ENCODE data around the gene KPTN. TPM values are rescaled to one million over a fixed set of nuclear protein-coding genes. Genes with fewer than 3 reads are reported as not detected.

Gene KPTN
- total and polyA plus RNA-seq, 2 of the 13 experiments (the other 11 are each of a cell fraction or from before 2014, with no cell fraction given): 9.1 to 13.3 TPM

- 98% methylated on average over 5 of the region's 5 CpGs for WGBS (ENCODE audit: low lambda C conversion rate)
- DNase-seq (ENCODE audit: low spot score) (no peak), FAIRE-seq (no peak), ATAC-seq (no peak)
- ChIA-PET POLR2A (no interaction called here), CTCF (ENCODE audit: low intra/inter-chr PET ratio, low total read pairs) (no interaction called here)
- Histone ChIP-seq H4K20me1 (ENCODE audit: insufficient read depth, low read length) (no peaks in the 10 kb centered on the region), H3K9me3 (ENCODE audit: low read length) (no peaks in the 10 kb centered on the region), H2AFZ (ENCODE audit: low read length) (no peak overlapping the region), H3K4me3 (replicated peaks in 1 of 3; ENCODE audit: insufficient read depth in 1 of 3, low read depth in 2 of 3, low read length in 3 of 3) (no peak overlapping the region), H3K4me1 (ENCODE audit: insufficient read depth, low read length) (no peaks in the 10 kb centered on the region), H3K79me2 (ENCODE audit: insufficient read depth, low read length) (no peaks in the 10 kb centered on the region), H3K36me3 (replicated peaks in 1 of 2; ENCODE audit: control insufficient read depth in 1 of 2, insufficient read depth in 2 of 2, low read length in 2 of 2) (peaks cover 16 to 22% of the 10 kb centered on the region in 2 experiments; a peak in 4 of 5 replicates), H3K4me2 (ENCODE audit: low read depth, low read length) (no peak overlapping the region), H3K27me3 (ENCODE audit: control insufficient read depth in 1 of 2, insufficient read depth in 2 of 2, low read length in 2 of 2) (no peaks in the 10 kb centered on the region), H3K9ac (ENCODE audit: insufficient read depth, low read depth, low read length) (no peak overlapping the region), H3K27ac (ENCODE audit: extremely low read length, insufficient read depth, low read length) (no peak overlapping the region)
- no TSS peak for BruUV-seq (replicated peaks)
- in situ Hi-C loops (cut with HindIII; ENCODE audit: extremely low pct_ligation_motif_present, low pct_unique_long_range_greater_than_20kb) (no loop called here), intact Hi-C loops (cut with micrococcal nuclease; ENCODE audit: unreplicated experiment) (no loop called here)
- TF ChIP-seq MTA3 (CRISPR knock-in tag; IDR thresholded peaks at IDR 0.05): no peak
- TF ChIP-seq TRIM22 (IDR thresholded peaks at IDR 0.05): no peak
- no peak for TF ChIP-seq ZNF180 (CRISPR knock-in tag; IDR thresholded peaks at IDR 0.05; ENCODE audit: borderline replicate concordance, low read depth)
- TF ChIP-seq TFE3 (CRISPR knock-in tag; IDR thresholded peaks at IDR 0.05): no peak
- no peak for TF ChIP-seq FUBP1 (CRISPR knock-in tag; IDR thresholded peaks at IDR 0.05; ENCODE audit: borderline replicate concordance)
- no peak for TF ChIP-seq ZNF335 (CRISPR knock-in tag; IDR thresholded peaks at IDR 0.05)
Observed at GRCh38 chr19:47494211-47494547, 10.2 kb upstream of the KPTN start.
